HepG2 (cell line): ENCODE results near the gene DDRGK1. TPM values are rescaled to one million over a fixed set of nuclear protein-coding genes. Genes with fewer than 3 reads are reported as not detected.

Experiments used
- ATF6 ChIP-seq: sonication (generic); formaldehyde crosslinking; conservative IDR thresholded peaks from 2 replicates; pipeline ENCODE4 v1.4.0; 2020; ENCODE audit warnings: missing genetic modification reagents
- RBAK ChIP-seq: sonication (generic); formaldehyde crosslinking; IDR thresholded peaks from 2 replicates; pipeline ENCODE4 v1.5.1; 2020; ENCODE audit warnings: mild to moderate bottlenecking, missing genetic modification reagents
- RORA ChIP-seq: sonication (generic); formaldehyde crosslinking; IDR thresholded peaks from 2 replicates; pipeline ENCODE4 v1.5.0; 2020; ENCODE audit warnings: mild to moderate bottlenecking, missing genetic modification reagents, moderate library complexity
- ZFAT ChIP-seq: sonication (generic); formaldehyde crosslinking; conservative IDR thresholded peaks from 2 replicates; pipeline ENCODE4 v1.8.1; 2023; ENCODE audit warnings: missing genetic modification reagents, inconsistent platforms
- ZNF318 ChIP-seq: sonication (generic); formaldehyde crosslinking; IDR thresholded peaks from 2 replicates; pipeline ENCODE4 v1.4.0; 2020; ENCODE audit warnings: mild to moderate bottlenecking, missing genetic modification reagents
- ZNF446 ChIP-seq: sonication (generic); formaldehyde crosslinking; IDR thresholded peaks from 2 replicates; pipeline ENCODE4 v1.5.0; 2020; ENCODE audit warnings: mild to moderate bottlenecking, missing genetic modification reagents
- ZNF501 ChIP-seq: sonication (generic); formaldehyde crosslinking; IDR thresholded peaks from 2 replicates; pipeline ENCODE4 v1.5.1; 2020; ENCODE audit warnings: mild to moderate bottlenecking, moderate library complexity, missing genetic modification reagents
- ZNF777 ChIP-seq: sonication (generic); formaldehyde crosslinking; IDR thresholded peaks from 2 replicates; pipeline ENCODE4 v1.4.0; 2020; ENCODE audit warnings: missing genetic modification reagents
- polyA plus RNA-seq, 8 experiments: library from polyadenylated mRNA; depleted of rRNA in 3 of 8; stranded (reverse) in 7 of 8; unstranded in 1 of 8; fragments of >200 nt; fragmentation: Illumina TruSeq in 4 of 8; extraction: Trizol in 4 of 8; gene quantifications; 2 replicates each; pipeline versions ENCODE4 v1.2.1 to v1.2.3, GENCODE V29; 2011 to 2016; ENCODE audit warnings: low read depth in 4 of 8, missing spikeins in 1 of 8, mixed read lengths in 1 of 8; ENCODE audit not compliant: insufficient read depth in 1 of 8
- total RNA-seq, 5 experiments: library from RNA; depleted of rRNA; stranded (reverse); fragments of >200 nt; fragmentation: Illumina TruSeq; extraction: Trizol; gene quantifications; 2 replicates each; pipeline ENCODE4 v1.2.3, GENCODE V29; 2016; ENCODE audit warnings: low read depth in 1 of 5
- TF ChIP-seq, protein P1 (sequence below): sonication (generic); formaldehyde crosslinking; IDR thresholded peaks from 2 replicates; pipeline ENCODE4 v1.5.1; 2020; ENCODE audit warnings: missing genetic modification reagents, mild to moderate bottlenecking, borderline replicate concordance
- TF ChIP-seq, protein P2 (sequence below): sonication (generic); formaldehyde crosslinking; IDR thresholded peaks from 2 replicates; pipeline ENCODE4 v1.4.0; 2020; ENCODE audit warnings: missing genetic modification reagents

The DDRGK1 gene
- total and polyA plus RNA-seq, 2 of the 13 experiments (the other 11 are each of a cell fraction or from before 2014, with no cell fraction given), result 96.7 to 149 TPM

DNA sequence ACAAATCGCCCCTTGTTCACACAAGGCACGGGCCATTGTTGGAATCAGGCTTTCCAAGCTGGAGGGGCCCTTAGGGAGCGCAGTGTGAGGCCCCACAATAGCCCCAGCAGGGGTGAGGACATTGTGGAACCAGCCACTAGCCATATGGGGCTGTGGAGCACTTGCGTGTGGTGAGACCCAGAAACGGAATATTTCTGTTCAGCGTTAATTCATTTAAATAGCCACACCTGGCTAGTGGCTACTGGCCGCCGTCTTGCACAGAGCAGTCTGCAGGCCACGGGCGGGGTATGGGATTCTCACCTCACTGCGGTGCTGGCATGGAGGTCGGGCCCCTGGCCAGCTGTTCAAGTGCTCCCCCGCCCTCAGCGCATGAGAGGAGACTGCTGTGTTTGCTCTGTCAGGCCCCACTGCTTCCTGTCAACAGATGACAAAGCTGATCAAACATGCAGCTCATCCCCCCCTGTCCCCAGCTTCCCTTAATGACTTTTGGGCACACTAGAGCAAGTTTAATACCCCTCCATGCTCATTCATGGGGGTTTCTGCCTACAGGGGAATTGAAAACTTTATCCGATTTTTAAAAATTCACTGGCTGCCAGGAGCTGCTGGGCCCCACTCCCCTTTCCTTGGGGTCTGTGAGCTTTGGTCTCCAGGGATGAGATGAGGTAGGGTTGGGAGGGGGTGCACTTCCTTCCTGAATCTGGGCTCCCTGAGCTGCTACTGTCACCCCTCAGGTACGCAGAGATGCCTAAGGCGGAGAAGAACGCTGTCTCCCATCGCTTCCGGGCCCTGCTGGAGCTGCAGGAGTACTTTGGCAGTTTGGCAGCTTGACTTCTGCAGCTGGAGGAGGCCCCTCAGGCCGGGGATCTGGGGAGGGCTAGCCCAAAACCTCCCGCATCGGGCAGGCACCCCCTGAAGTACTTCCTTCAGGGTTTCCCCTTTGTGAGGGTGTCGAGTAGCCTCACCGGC is 18.4 kb upstream of the DDRGK1 start (continued):
- TF ChIP-seq ZNF318 (CRISPR knock-in tag) (0 out of 2 replicates have a peak, but pooled peaks have one; percentile 22), ZNF777 (CRISPR knock-in tag) (peak; percentile 71), ZNF501 (CRISPR knock-in tag) (peak; percentile 83), RORA (CRISPR knock-in tag) (no peak), ZNF446 (CRISPR knock-in tag) (peak; percentile 53; the same call in 1 of the 2 replicates), ATF6 (CRISPR knock-in tag) (peak; percentile 65; the same call in 1 of the 2 replicates), RBAK (CRISPR knock-in tag) (0 out of 2 replicates have a peak, but pooled peaks have one; percentile 81), ZFAT (CRISPR knock-in tag) (no peak)
- TF ChIP-seq, protein P1, sequence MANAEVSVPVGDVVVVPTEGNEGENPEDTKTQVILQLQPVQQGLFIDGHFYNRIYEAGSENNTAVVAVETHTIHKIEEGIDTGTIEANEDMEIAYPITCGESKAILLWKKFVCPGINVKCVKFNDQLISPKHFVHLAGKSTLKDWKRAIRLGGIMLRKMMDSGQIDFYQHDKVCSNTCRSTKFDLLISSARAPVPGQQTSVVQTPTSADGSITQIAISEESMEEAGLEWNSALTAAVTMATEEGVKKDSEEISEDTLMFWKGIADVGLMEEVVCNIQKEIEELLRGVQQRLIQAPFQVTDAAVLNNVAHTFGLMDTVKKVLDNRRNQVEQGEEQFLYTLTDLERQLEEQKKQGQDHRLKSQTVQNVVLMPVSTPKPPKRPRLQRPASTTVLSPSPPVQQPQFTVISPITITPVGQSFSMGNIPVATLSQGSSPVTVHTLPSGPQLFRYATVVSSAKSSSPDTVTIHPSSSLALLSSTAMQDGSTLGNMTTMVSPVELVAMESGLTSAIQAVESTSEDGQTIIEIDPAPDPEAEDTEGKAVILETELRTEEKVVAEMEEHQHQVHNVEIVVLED (CRISPR knock-in tag), result peak; percentile 80
- TF ChIP-seq, protein P2, sequence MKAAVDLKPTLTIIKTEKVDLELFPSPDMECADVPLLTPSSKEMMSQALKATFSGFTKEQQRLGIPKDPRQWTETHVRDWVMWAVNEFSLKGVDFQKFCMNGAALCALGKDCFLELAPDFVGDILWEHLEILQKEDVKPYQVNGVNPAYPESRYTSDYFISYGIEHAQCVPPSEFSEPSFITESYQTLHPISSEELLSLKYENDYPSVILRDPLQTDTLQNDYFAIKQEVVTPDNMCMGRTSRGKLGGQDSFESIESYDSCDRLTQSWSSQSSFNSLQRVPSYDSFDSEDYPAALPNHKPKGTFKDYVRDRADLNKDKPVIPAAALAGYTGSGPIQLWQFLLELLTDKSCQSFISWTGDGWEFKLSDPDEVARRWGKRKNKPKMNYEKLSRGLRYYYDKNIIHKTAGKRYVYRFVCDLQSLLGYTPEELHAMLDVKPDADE (CRISPR knock-in tag), result peak; percentile 16; the same call in 1 of the 2 replicates
